CD4-positive, alpha-beta T cell treated with Interleukin-6 at 100 ng/mL for 8 hours (primary cell): ENCODE measurements around the gene TMEM178B.
"Not testable (repeated sequence)": the region's sequence is repeated elsewhere in the genome, so short reads cannot be mapped to it uniquely, and the experiment has no call there.

Source experiments
- DNase-seq: peaks from one replicate; pipeline ENCODE4 v3.0.0-alpha.2; 2020; ENCODE audit warnings: mixed read lengths, low spot score

Gene TMEM178B

GRCh38 chr7:141073641-141074161 lies at the start of gene TMEM178B:
TMEM178B (plus strand) TSS chr7:141074064.
- DNase-seq, result no peak

GRCh38 chr7:141024668-141025067 lies 49.2 kb upstream of the TMEM178B start:
- no peak for DNase-seq

- DNase-seq, result no peak
Measured at GRCh38 chr7:141027043-141027442, 46.8 kb upstream of the TMEM178B start.

DNA sequence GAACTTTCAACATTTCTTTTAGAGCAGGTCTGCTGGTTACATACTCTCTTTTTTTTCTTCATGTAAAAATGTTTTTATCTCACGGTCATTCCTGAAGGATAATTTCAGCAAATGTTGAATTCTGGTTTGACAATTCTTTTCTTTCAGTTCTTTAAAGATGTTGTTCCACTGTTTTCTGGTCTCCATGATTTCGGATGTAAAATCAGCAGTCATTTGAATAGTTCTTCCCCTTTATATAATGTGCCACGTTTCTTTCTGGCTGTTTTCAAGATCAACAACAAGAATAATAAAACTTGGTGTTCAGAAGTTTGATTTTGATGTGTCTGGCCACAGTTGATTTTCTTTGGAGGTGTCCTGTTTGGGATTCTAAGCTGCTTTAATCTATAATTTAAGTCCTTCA lies 45.1 kb upstream of the TMEM178B start:
- no peak for DNase-seq

DNA sequence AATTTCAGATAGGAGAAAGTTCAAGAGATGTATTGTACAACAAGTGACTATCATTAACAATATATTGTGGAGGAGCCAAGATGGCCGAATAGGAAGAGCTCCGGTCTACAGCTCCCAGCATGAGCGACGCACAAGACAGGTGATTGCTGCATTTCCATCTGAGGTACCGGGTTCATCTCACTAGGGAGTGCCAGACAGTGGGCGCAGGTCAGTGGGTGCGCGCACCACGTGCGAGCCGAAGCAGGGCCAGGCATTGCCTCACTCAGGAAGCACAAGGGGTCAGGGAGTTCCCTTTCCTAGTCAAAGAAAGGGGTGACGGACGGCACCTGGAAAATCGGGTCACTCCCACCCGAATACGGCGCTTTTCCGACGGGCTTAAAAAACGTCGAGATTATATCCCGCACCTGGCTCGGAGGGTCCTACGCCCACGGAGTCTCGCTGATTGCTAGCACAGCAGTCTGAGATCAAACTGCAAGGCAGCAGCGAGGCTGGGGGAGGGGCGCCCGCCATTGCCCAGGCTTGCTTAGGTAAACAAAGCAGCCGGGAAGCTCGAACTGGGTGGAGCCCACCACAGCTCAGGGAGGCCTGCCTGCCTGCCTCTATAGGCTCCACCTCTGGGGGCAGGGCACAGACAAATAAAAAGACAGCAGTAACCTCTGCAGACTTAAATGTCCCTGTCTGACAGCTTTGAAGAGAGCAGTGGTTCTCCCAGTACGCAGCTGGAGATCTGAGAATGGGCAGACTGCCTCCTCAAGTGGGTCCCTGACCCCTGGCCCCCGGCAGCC lies 41.1 kb upstream of the TMEM178B start:
- DNase-seq, result not testable (repeated sequence)

DNA sequence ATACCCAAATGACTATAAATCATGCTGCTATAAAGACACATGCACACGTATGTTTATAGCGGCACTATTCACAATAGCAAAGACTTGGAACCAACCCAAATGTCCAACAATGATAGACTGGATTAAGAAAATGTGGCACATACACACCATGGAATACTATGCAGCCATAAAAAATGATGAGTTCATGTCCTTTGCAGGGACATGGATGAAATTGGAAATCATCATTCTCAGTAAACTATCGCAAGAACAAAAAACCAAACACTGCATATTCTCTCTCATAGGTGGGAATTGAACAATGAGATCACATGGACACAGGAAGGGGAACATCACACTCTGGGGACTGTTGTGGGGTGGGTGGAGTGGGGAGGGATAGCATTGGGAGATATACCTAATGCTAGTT lies 35.8 kb upstream of the TMEM178B start:
- DNase-seq, result not testable (repeated sequence)

- DNase-seq, result no peak
Measured at GRCh38 chr7:141039376-141039775, 34.5 kb upstream of the TMEM178B start.

DNA sequence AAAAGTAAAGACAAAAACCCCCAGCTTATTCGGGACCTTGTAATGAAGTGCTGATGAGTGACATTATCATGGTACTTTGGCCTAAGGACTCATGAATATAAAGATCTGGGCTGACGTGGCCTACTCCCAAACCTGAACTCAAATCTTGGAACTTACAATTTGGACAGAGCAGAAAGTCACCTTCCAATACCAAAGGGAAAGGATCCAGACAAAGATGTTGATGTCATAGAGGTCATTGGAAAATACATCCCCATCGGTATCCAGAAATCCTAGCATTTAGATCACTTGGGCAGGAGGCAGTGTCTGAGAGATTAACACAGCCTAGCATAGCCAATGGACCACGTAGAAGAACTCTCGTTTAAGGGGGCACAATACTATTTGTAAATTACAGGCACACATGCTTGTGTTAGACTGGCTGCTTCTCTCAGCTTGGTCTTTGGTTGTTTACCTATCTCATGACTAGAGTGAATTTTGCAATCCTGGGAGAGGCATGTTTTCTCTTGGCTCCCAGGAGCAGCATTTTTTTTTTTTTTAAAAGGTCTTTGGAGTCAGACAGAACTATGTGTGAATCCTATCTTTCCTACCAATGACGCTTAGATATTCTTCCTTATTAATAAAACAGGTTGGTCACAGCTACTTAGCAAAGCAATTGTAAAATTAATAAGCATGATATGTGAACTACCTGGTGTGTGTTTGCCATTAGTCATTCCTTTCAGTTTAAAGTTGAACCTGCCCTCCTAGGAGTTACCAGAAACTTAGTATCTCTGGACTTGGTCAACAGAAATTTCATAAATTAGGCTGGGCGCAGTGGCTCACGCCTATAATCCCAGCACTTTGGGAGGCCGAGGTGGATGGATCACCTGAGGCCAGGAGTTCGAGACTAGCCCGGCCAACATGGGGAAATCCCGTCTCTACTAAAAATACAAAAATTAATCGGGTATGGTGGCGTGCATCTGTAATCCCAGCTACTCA lies 31.4 kb upstream of the TMEM178B start:
- no peak for DNase-seq

GRCh38 chr7:141043616-141044015 lies 30.2 kb upstream of the TMEM178B start:
- no peak for DNase-seq

DNA sequence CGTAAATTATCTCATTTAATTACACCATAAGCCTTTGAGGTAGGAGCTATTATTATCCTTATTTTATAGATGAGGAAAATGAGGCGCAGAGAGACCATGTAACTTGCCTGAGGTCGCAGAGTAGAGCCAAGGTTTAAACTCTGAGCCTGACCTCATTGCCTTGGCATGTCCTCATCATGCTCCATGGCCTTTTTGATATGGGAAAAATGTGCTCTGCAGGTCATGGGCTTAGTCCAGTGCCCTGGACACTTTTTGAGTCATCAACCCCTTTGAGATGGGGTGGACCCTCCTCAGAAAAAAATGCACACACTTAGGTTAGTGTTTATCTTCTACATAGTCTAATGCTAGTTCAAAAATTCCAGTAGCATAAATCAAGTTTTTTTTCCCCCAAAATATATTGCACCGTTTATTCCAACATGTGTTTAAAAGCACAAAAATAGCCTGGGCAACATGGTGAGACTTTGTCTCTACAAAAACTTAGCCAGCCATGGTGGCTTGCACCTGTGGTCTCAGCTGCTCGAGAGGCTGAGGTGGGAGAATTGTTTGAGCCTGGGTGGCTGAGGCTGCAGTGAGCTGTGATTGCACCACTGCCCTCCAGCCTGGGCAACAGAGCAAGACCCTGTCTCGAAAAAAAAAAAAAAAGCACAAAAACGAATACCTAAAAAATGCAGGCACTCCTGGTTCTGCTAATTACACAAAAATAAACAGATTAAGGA lies 28.6 kb upstream of the TMEM178B start:
- DNase-seq, result no peak

DNA sequence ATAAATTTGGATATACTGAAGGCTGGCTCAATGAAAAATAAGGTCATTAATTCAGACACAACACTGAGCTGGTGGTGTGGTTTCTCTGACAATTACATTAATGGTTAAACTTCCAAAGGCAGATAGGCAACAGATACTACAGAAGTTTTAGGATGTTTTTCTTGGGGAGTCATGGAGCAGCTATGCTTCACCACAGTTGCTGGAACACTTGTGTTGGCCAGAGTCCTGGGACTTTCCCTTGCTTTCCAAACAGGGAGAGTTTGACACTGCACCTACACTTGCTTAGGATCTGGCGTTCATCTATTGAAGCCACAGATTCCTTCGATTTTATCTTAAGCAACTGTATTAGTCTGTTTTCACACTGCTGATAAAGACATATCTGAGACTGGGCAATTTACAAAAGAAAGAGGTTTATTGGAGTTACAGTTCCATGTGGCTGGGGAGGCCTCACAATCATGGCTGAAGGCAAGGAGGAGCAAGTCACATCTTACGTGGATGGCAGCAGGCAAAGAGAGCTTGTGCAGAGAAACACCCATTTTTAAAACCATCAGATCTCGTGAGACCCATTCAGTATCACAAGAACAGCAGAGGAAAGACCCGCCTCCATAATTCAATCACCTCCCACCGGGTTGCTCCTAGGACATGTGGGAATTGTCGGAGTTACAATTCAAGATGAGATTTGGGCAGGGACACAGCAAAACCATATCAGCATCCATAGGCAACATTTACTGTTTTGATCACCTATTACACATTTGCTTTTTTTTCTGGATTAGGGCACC lies 27.8 kb upstream of the TMEM178B start:
- DNase-seq, result no peak

GRCh38 chr7:141053626-141054025 lies 20.2 kb upstream of the TMEM178B start:
- peak; percentile 58 for DNase-seq

DNA sequence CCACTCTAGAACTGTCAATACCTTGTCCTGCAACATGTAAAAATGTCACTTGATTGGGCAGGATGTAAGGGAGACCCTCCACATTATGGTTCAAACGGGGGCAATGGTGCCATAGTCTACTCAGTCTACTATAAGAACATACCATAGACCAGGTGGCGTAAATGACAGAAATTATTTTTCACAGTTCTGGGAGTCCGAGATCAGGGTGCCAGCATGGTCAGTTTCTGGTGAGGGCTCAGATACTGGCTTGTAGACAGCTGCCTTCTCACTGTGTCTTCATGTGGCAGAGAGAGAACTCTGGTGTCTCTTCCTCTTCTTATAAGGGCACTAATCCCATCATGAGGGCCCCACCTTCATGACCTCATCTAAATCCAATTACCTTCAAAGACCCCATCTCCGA lies 18.7 kb upstream of the TMEM178B start:
- no peak for DNase-seq

DNA sequence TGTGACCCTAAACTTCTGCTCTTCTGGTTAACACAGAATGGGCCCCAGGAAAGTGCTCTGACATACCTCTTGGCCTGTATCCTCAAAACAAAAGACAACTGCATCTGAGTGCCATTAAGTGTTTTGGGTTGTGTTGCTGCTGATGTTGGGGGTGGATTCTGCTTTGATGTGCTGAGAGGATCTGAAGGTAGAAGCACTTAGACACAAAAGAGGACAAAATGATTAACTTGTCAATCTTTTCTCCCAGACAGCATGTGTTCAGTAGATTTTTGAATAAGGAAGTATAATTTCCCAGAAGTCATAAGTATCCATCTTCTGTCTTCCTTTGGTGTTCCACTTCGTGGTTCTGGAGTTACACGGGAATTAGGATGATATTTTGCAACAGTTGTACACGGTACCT lies 16.1 kb upstream of the TMEM178B start:
- DNase-seq, result no peak

GRCh38 chr7:141067856-141068255 lies 6.0 kb upstream of the TMEM178B start:
- DNase-seq, result not testable (repeated sequence)

- peak; percentile 31 for DNase-seq
Measured at GRCh38 chr7:141071260-141071854, 2.5 kb upstream of the TMEM178B start.

- no peak for DNase-seq
Measured at GRCh38 chr7:141071855-141072547, 1.9 kb upstream of the TMEM178B start.

DNA sequence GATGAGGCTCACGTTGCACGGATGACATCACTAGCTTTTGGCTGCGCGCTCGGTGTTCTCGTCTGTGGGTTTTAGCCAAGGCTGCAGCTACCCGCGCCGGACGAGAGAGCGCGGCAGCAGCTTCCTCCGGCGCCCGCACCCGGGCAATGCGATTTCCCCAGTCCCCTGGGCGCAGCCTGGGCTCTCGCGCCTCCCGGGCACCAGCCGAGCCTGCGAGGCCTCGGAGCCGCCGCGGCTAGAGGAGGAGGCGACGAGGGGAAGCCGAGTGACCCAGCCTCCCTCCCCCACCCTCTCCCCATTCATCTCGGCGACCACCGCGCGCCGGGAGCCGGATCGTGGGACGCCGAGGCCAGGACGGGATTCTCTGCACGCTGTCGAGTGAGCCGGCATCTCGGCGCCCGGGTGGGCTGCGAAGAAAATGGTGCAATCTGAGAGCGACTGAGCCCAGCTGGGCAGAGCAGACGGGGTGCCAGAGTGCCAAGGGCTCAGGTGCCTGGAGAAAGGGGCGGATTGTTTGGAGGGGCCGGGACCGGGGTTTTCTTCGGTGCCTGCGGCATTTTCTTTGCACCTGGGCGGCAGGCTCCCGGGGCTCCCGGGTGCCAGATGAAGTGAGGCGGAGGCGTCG lies 1.2 kb upstream of the TMEM178B start:
- DNase-seq, result no peak

DNA sequence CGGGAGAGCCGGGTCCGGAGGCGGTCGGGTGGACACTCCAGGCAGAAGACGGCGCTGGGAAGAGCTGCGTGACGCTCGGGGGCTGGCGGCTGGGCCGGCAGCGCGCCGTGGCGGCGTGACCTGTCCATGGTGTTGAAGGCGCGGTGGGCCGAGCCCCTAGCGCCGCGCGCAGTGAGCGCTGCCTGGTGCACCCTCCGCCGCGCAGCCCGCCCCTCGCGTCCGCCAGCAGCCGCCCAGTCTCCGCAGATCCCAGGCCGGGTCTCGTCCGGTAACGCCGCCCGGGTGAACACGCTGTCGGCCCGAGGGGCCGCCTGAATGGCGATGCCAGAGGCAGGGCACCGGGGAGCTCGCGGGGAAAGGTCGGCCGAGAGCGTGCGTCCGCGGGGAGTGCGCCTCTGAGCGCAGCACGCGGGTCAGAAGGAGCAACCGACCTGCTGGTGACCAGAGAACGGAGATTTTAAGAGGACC lies 657 bp upstream of the TMEM178B start:
- DNase-seq, result no peak
